Endothelial cell of umbilical vein (primary cell): ENCODE results near the gene PRSS53. TPM values are rescaled to one million over a fixed set of nuclear protein-coding genes. Genes with fewer than 3 reads are reported as not detected.
A peak's percentile ranks its signal among the peaks of the same experiment; 100 is the strongest.

Source experiments
- BruUV-seq: library from RNA; stranded (reverse); fragments of 400-500 nt; replicated peaks from 2 replicates; lab custom pipeline; 2021; lab: Mats Ljungman, UMichigan
- CTCF ChIA-PET: fragments of 300-600, 350-600 bp; sonication (Branson Sonifier 250); formaldehyde crosslinking; loops from one replicate; lab custom pipeline; 2021; ENCODE audit warnings: antibody characterized with exemption, inconsistent platforms; lab: Charles Lee
- POLR2A ChIA-PET: fragments of 300-600, 350-600 bp; sonication (Branson Sonifier 250); formaldehyde crosslinking; loops from one replicate; lab custom pipeline; 2021; ENCODE audit warnings: antibody characterized with exemption, inconsistent platforms; lab: Charles Lee
- DNase-seq: peaks from one replicate; pipeline ENCODE4 v3.0.0-alpha.2; 2011; ENCODE audit warnings: low read depth, low spot score
- FAIRE-seq: peaks from 2 replicates; lab custom pipeline; 2011; peaks lifted over from hg19 to GRCh38; lab: Jason Lieb, UNC
- H2AFZ ChIP-seq: 2 replicates; pipeline ENCODE4 v1.6.0; 2012; ENCODE audit warnings: low read depth, low read length, control low read depth, inconsistent platforms
- H3K27ac ChIP-seq: 2 replicates; pipeline ENCODE4 v1.5.1; 2011; ENCODE audit warnings: low read depth, mild to moderate bottlenecking, control low read depth, low read length, moderate library complexity; ENCODE audit not compliant: insufficient read depth
- H3K27me3 ChIP-seq, 2 experiments: 2 replicates each; pipeline versions ENCODE4 v1.6.0 to v1.6.1; 2011; ENCODE audit warnings: low read length in 2 of 2, mixed read lengths in 1 of 2; ENCODE audit not compliant: control insufficient read depth in 2 of 2, insufficient read depth in 2 of 2
- H3K36me3 ChIP-seq, 2 experiments: 2 replicates in 1 of 2; 3 replicates in 1 of 2; pipeline ENCODE4 v1.5.1; 2011; ENCODE audit warnings: low read length in 2 of 2, mild to moderate bottlenecking in 1 of 2, moderate library complexity in 1 of 2; ENCODE audit not compliant: control insufficient read depth in 2 of 2, insufficient read depth in 2 of 2; ENCODE audit errors: extremely low read depth in 1 of 2
- H3K4me1 ChIP-seq: 3 replicates; pipeline ENCODE4 v1.5.1; 2011; ENCODE audit warnings: mild to moderate bottlenecking, low read length; ENCODE audit not compliant: control insufficient read depth, insufficient read depth; ENCODE audit errors: extremely low read depth
- H3K4me2 ChIP-seq: 2 replicates; pipeline ENCODE4 v1.6.1; 2011; ENCODE audit warnings: low read length, control low read depth, mixed read lengths; ENCODE audit not compliant: insufficient read depth
- H3K4me3 ChIP-seq, 3 experiments: fragments of 200-600 bp in 1 of 3; sonication (generic), shearing (Covaris generic) in 1 of 3; replicated peaks in 1 of 3; 2 replicates each; pipeline ENCODE4 v1.5.1; 2011 to 2016; ENCODE audit warnings: control low read depth in 3 of 3, low read length in 3 of 3, mild to moderate bottlenecking in 2 of 3, inconsistent platforms in 1 of 3, low read depth in 1 of 3, moderate library complexity in 1 of 3; ENCODE audit not compliant: insufficient read depth in 1 of 3
- H3K79me2 ChIP-seq: 2 replicates; pipeline ENCODE4 v1.6.0; 2012; ENCODE audit warnings: low read length, inconsistent platforms; ENCODE audit not compliant: control insufficient read depth, insufficient read depth
- H3K9ac ChIP-seq: replicated peaks from 2 replicates; pipeline ENCODE3; 2011; ENCODE audit warnings: low read length, control low read depth; ENCODE audit not compliant: insufficient read depth; ENCODE audit errors: extremely low read depth
- H3K9me1 ChIP-seq: replicated peaks from 3 replicates; pipeline ENCODE4 v1.6.0; 2011; ENCODE audit warnings: mild to moderate bottlenecking, low read length; ENCODE audit not compliant: control insufficient read depth, insufficient read depth; ENCODE audit errors: extremely low read depth
- H3K9me3 ChIP-seq: replicated peaks from 2 replicates; pipeline ENCODE4 v1.5.1; 2012; ENCODE audit warnings: low read length, inconsistent platforms; ENCODE audit not compliant: control insufficient read depth, insufficient read depth
- H4K20me1 ChIP-seq: replicated peaks from 2 replicates; pipeline ENCODE3; 2011; ENCODE audit warnings: mild to moderate bottlenecking, low read length; ENCODE audit not compliant: control insufficient read depth, insufficient read depth; ENCODE audit errors: extremely low read depth
- CTCF ChIP-seq, 2 donors: IDR thresholded peaks; 1 replicate in 1 of 2; 2 replicates in 1 of 2; pipeline ENCODE4 v1.5.1; 2011; ENCODE audit warnings: low read length in 2 of 2, mild to moderate bottlenecking in 2 of 2, moderate library complexity in 2 of 2, control low read depth in 1 of 2, inconsistent platforms in 1 of 2, low read depth in 1 of 2; ENCODE audit not compliant: insufficient read depth in 1 of 2; ENCODE audit errors: extremely low read depth in 1 of 2
- EZH2 ChIP-seq: IDR thresholded peaks from 2 replicates; pipeline ENCODE4 v1.6.1; 2012; ENCODE audit warnings: borderline replicate concordance, low read depth, mild to moderate bottlenecking, moderate library complexity, low read length, inconsistent platforms; ENCODE audit not compliant: severe bottlenecking
- FOS ChIP-seq: IDR thresholded peaks from 2 replicates; pipeline ENCODE4 v1.6.1; 2011; ENCODE audit warnings: mild to moderate bottlenecking, low read length, moderate library complexity, borderline replicate concordance; ENCODE audit not compliant: insufficient read depth
- GATA2 ChIP-seq: IDR thresholded peaks from 2 replicates; pipeline ENCODE4 v1.7.0; 2011; ENCODE audit warnings: low read depth, mild to moderate bottlenecking, moderate library complexity, mixed read lengths, low read length; ENCODE audit not compliant: insufficient read length, insufficient read depth
- JUN ChIP-seq: IDR thresholded peaks from 2 replicates; pipeline ENCODE4 v1.6.1; 2011; ENCODE audit warnings: borderline replicate concordance, low read depth; ENCODE audit not compliant: insufficient read length, insufficient read depth
- MAX ChIP-seq: IDR thresholded peaks from 2 replicates; pipeline ENCODE4 v1.6.1; 2011; ENCODE audit not compliant: insufficient read depth, insufficient read length
- MYC ChIP-seq: IDR thresholded peaks from one replicate; pipeline ENCODE4 v1.6.1; 2011; ENCODE audit warnings: mild to moderate bottlenecking, low read depth, low read length
- POLR2A ChIP-seq: IDR thresholded peaks from 2 replicates; pipeline ENCODE4 v1.6.1; 2012; ENCODE audit warnings: low read depth, mild to moderate bottlenecking, control low read depth, low read length
- POLR2AphosphoS5 ChIP-seq: IDR thresholded peaks from 2 replicates; pipeline ENCODE4 v1.6.1; 2012; ENCODE audit warnings: low read depth, mild to moderate bottlenecking, control low read depth, low read length, moderate library complexity; ENCODE audit not compliant: insufficient read depth
- dilution Hi-C: fragments of 300-500 bp; cut with MboI; formaldehyde crosslinking; loops from one replicate; pipeline ENCODE4 v1.15.0; 2019; ENCODE audit warnings: low sequenced_read_pairs; ENCODE audit not compliant: extremely low pct_ligation_motif_present
- intact Hi-C: fragments of 100-400 bp; cut with micrococcal nuclease; formaldehyde crosslinking; loops from one replicate; pipeline ENCODE4 v1.10.0; 2022
- polyA plus RNA-seq, 4 experiments: library from polyadenylated mRNA; depleted of rRNA in 3 of 4; stranded (reverse) in 3 of 4; unstranded in 1 of 4; fragments of >200 nt; gene quantifications; 2 replicates each; pipeline versions ENCODE4 v1.2.1 to v1.2.3, GENCODE V29; 2011 to 2012; ENCODE audit warnings: missing spikeins in 1 of 4
- total RNA-seq: library from RNA; stranded (reverse); gene quantifications from 2 replicates; pipeline ENCODE4 v1.2.3, GENCODE V29; 2021

PRSS53 gene
- total and polyA plus RNA-seq, 2 donors (not counting 3 experiments of a cell fraction or from before 2014, with no cell fraction given): 2.8 to 3.5 TPM

- Histone ChIP-seq H3K36me3 (peaks cover 2 to 6% of the 10 kb centered on the region in 2 experiments), H3K4me1 (peaks cover 3% of the 10 kb centered on the region), H4K20me1 (no peaks in the 10 kb centered on the region), H3K9me3 (no peaks in the 10 kb centered on the region), H3K27ac (no peak overlapping the region), H2AFZ (no peak overlapping the region), H3K4me3 (peak overlapping the region in 1 of 3 experiments; percentile 35), H3K9me1 (no peaks in the 10 kb centered on the region), H3K4me2 (peak overlapping the region; percentile 41), H3K79me2 (peaks cover 10% of the 10 kb centered on the region), H3K9ac (peak overlapping the region; percentile 63), H3K27me3 (no peaks in the 10 kb centered on the region)
- intact Hi-C loops (no loop called here), dilution Hi-C loops (no loop called here)
- DNase-seq (no peak), FAIRE-seq (peak; percentile 15)
- ChIA-PET POLR2A (no interaction called here), CTCF (interaction anchor here (0.7 to 6.5 kb wide), 7 partner anchors 19 to 248 kb away, joined by 3 to 66 read pairs (median 5); partner anchors contain the start of genes HSD3B7, KAT8, ZNF646 and ZNF668)
- TF ChIP-seq FOS (no peak), EZH2 (no peak), MYC (no peak), POLR2A (no peak), CTCF (IDR thresholded peaks at IDR 0.05; ENCODE audit: extremely low read depth in 1 of 2, insufficient read depth in 1 of 2, low read depth in 1 of 2, low read length in 2 of 2) (no peak), POLR2AphosphoS5 (no peak), MAX (no peak), GATA2 (no peak), JUN (no peak)
- BruUV-seq: no TSS peak
Observed at GRCh38 chr16:31093132-31093703, 4.5 kb upstream of the PRSS53 start.
